ENCODE results near the gene SLC16A12.

SLC16A12 gene

GRCh38 chr10:89518876-89519842 lies 16.2 kb downstream of the SLC16A12 start:
- no peak overlapping the region for H3K4me3 ChIP-seq (ENCODE audit: insufficient read depth, low read depth, low read length, poor library complexity, severe bottlenecking)
- DNase-seq: no peak
- no peaks in the 10 kb centered on the region for H3K9me3 ChIP-seq (ENCODE audit: control insufficient read depth, low read length)
- H3K27me3 ChIP-seq (replicated peaks; ENCODE audit: control insufficient read depth, insufficient read depth, low read length, poor library complexity, severe bottlenecking): no peaks in the 10 kb centered on the region
- no peak overlapping the region for H3K27ac ChIP-seq (ENCODE audit: insufficient read depth, low read length, poor library complexity, severe bottlenecking)
- no peaks in the 10 kb centered on the region for H3K36me3 ChIP-seq (ENCODE audit: control insufficient read depth, insufficient read depth, low read length)
- H3K4me1 ChIP-seq (ENCODE audit: control insufficient read depth, insufficient read depth, low read length, poor library complexity, severe bottlenecking): no peaks in the 10 kb centered on the region

GRCh38 chr10:89518108-89518507 lies 17.3 kb downstream of the SLC16A12 start:
- Histone ChIP-seq H3K4me1 (ENCODE audit: control insufficient read depth, insufficient read depth, low read length, poor library complexity, severe bottlenecking) (no peaks in the 10 kb centered on the region), H3K4me3 (ENCODE audit: insufficient read depth, low read depth, low read length, poor library complexity, severe bottlenecking) (no peak overlapping the region), H3K9me3 (ENCODE audit: control insufficient read depth, low read length) (no peaks in the 10 kb centered on the region), H3K36me3 (ENCODE audit: control insufficient read depth, insufficient read depth, low read length) (no peaks in the 10 kb centered on the region), H3K27me3 (replicated peaks; ENCODE audit: control insufficient read depth, insufficient read depth, low read length, poor library complexity, severe bottlenecking) (no peaks in the 10 kb centered on the region), H3K27ac (ENCODE audit: insufficient read depth, low read length, poor library complexity, severe bottlenecking) (no peak overlapping the region)
- no peak for DNase-seq

GRCh38 chr10:89516149-89516832 lies 19.1 kb downstream of the SLC16A12 start:
- no peak overlapping the region for H3K4me3 ChIP-seq (ENCODE audit: insufficient read depth, low read depth, low read length, poor library complexity, severe bottlenecking)
- H3K36me3 ChIP-seq (ENCODE audit: control insufficient read depth, insufficient read depth, low read length): no peaks in the 10 kb centered on the region
- no peaks in the 10 kb centered on the region for H3K27me3 ChIP-seq (replicated peaks; ENCODE audit: control insufficient read depth, insufficient read depth, low read length, poor library complexity, severe bottlenecking)
- H3K27ac ChIP-seq (ENCODE audit: insufficient read depth, low read length, poor library complexity, severe bottlenecking): no peak overlapping the region
- H3K4me1 ChIP-seq (ENCODE audit: control insufficient read depth, insufficient read depth, low read length, poor library complexity, severe bottlenecking): no peaks in the 10 kb centered on the region
- no peak for DNase-seq
- no peaks in the 10 kb centered on the region for H3K9me3 ChIP-seq (ENCODE audit: control insufficient read depth, low read length)

GRCh38 chr10:89515031-89515841 lies 20.2 kb downstream of the SLC16A12 start:
- no peaks in the 10 kb centered on the region for H3K36me3 ChIP-seq (ENCODE audit: control insufficient read depth, insufficient read depth, low read length)
- no peak for DNase-seq
- no peaks in the 10 kb centered on the region for H3K9me3 ChIP-seq (ENCODE audit: control insufficient read depth, low read length)
- H3K27ac ChIP-seq (ENCODE audit: insufficient read depth, low read length, poor library complexity, severe bottlenecking): no peak overlapping the region
- H3K4me3 ChIP-seq (ENCODE audit: insufficient read depth, low read depth, low read length, poor library complexity, severe bottlenecking): no peak overlapping the region
- H3K27me3 ChIP-seq (replicated peaks; ENCODE audit: control insufficient read depth, insufficient read depth, low read length, poor library complexity, severe bottlenecking): no peaks in the 10 kb centered on the region
- H3K4me1 ChIP-seq (ENCODE audit: control insufficient read depth, insufficient read depth, low read length, poor library complexity, severe bottlenecking): no peaks in the 10 kb centered on the region

DNA sequence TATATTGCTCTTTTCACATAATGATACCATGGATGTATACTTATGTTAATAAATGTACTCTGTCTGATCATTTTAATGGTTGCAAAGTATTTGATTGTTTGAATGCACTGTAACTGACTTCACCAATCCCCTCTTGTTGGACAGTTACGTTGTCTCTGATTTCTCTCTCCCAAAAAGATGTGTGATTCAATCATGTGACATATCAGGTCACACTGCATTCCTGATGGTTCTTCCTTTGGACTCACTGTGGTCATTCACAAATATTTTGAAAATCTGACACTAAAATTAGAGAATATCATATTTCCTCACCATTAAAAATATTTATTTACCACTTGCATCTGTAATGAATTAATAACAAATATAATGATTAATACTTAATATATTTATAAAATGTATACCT lies 22.2 kb downstream of the SLC16A12 start:
- no peak for DNase-seq
- no peaks in the 10 kb centered on the region for H3K36me3 ChIP-seq (ENCODE audit: control insufficient read depth, insufficient read depth, low read length)

GRCh38 chr10:89505640-89506275 lies 29.6 kb downstream of the SLC16A12 start:
- Histone ChIP-seq H3K9me3 (ENCODE audit: control insufficient read depth, low read length) (no peaks in the 10 kb centered on the region), H3K36me3 (ENCODE audit: control insufficient read depth, insufficient read depth, low read length) (no peaks in the 10 kb centered on the region), H3K27ac (ENCODE audit: insufficient read depth, low read length, poor library complexity, severe bottlenecking) (no peak overlapping the region), H3K4me3 (ENCODE audit: insufficient read depth, low read depth, low read length, poor library complexity, severe bottlenecking) (no peak overlapping the region), H3K27me3 (replicated peaks; ENCODE audit: control insufficient read depth, insufficient read depth, low read length, poor library complexity, severe bottlenecking) (no peaks in the 10 kb centered on the region), H3K4me1 (ENCODE audit: control insufficient read depth, insufficient read depth, low read length, poor library complexity, severe bottlenecking) (no peaks in the 10 kb centered on the region)
- no peak for DNase-seq

More for the DNA sequence above, 22.2 kb downstream of the SLC16A12 start:
- H3K4me1 ChIP-seq (ENCODE audit: control insufficient read depth, insufficient read depth, low read length, poor library complexity, severe bottlenecking): no peaks in the 10 kb centered on the region
- H3K4me3 ChIP-seq (ENCODE audit: insufficient read depth, low read depth, low read length, poor library complexity, severe bottlenecking): no peak overlapping the region
- H3K27me3 ChIP-seq (replicated peaks; ENCODE audit: control insufficient read depth, insufficient read depth, low read length, poor library complexity, severe bottlenecking): no peaks in the 10 kb centered on the region
- H3K9me3 ChIP-seq (ENCODE audit: control insufficient read depth, low read length): no peaks in the 10 kb centered on the region
- H3K27ac ChIP-seq (ENCODE audit: insufficient read depth, low read length, poor library complexity, severe bottlenecking): no peak overlapping the region

DNA sequence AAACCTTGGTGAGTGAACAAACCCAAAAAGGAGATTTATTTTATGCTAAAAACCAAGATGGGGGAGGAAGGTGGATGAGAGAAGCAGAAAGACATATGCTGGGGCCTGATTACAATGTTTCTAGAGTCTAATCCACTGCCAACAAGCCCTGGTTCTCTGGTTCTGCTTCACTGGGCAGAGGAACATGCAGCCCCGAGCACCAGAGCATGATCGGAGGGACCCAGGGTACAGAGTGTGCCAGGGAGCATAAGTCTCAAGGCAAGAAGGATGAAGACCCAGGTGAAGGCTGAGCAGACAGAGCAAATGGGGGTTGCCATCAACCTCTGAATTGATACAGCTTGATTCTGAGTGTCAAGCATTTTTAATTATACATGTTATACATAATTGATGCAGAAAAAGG lies 30.7 kb downstream of the SLC16A12 start:
- no peaks in the 10 kb centered on the region for H3K9me3 ChIP-seq (ENCODE audit: control insufficient read depth, low read length)
- no peak overlapping the region for H3K4me3 ChIP-seq (ENCODE audit: insufficient read depth, low read depth, low read length, poor library complexity, severe bottlenecking)
- no peaks in the 10 kb centered on the region for H3K27me3 ChIP-seq (replicated peaks; ENCODE audit: control insufficient read depth, insufficient read depth, low read length, poor library complexity, severe bottlenecking)
- DNase-seq: no peak
- no peak overlapping the region for H3K27ac ChIP-seq (ENCODE audit: insufficient read depth, low read length, poor library complexity, severe bottlenecking)
- no peaks in the 10 kb centered on the region for H3K4me1 ChIP-seq (ENCODE audit: control insufficient read depth, insufficient read depth, low read length, poor library complexity, severe bottlenecking)
- H3K36me3 ChIP-seq (ENCODE audit: control insufficient read depth, insufficient read depth, low read length): no peaks in the 10 kb centered on the region

DNA sequence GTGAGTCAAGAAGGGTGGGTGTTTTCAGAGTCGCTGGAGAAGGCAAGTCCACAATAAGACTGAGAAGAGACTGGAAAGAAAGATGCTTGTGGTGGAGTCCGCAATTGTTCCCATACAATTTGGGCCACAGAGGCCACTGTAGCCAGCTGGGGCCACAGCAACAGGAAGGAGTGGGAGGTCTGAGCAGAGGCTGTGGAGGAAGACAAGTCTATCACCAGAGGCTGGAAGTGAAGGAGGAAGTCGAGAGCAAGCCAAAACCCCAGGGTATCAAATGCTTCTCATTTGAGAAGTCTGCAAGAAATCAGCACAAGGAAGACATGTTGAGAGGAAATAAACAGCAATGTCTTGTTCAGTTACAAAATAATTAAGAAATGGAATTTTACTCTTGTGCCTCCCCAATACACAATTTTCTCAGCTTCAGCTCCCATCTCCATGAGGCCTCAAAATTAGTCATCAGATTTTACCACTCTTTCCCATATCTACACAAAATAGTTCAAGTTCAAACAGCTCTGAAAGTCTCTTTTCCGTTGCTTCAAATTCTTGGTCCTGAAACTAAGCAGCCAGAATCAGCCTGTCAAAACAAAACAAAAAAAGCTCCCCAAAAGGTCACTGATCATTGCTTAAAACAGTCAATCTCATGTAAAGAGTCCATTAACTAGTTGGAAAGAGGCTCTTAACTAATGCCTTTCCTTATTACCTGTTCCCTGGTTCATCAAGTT lies 31.6 kb downstream of the SLC16A12 start:
- H3K9me3 ChIP-seq (ENCODE audit: control insufficient read depth, low read length): no peaks in the 10 kb centered on the region
- no peaks in the 10 kb centered on the region for H3K27me3 ChIP-seq (replicated peaks; ENCODE audit: control insufficient read depth, insufficient read depth, low read length, poor library complexity, severe bottlenecking)
- no peaks in the 10 kb centered on the region for H3K36me3 ChIP-seq (ENCODE audit: control insufficient read depth, insufficient read depth, low read length)
- H3K27ac ChIP-seq (ENCODE audit: insufficient read depth, low read length, poor library complexity, severe bottlenecking): no peak overlapping the region
- H3K4me3 ChIP-seq (ENCODE audit: insufficient read depth, low read depth, low read length, poor library complexity, severe bottlenecking): no peak overlapping the region
- no peaks in the 10 kb centered on the region for H3K4me1 ChIP-seq (ENCODE audit: control insufficient read depth, insufficient read depth, low read length, poor library complexity, severe bottlenecking)
- no peak for DNase-seq

GRCh38 chr10:89503151-89503550 lies 32.2 kb downstream of the SLC16A12 start:
- H3K27ac ChIP-seq (ENCODE audit: insufficient read depth, low read length, poor library complexity, severe bottlenecking): no peak overlapping the region
- H3K36me3 ChIP-seq (ENCODE audit: control insufficient read depth, insufficient read depth, low read length): no peaks in the 10 kb centered on the region
- DNase-seq: no peak
- H3K9me3 ChIP-seq (ENCODE audit: control insufficient read depth, low read length): no peaks in the 10 kb centered on the region
- no peaks in the 10 kb centered on the region for H3K4me1 ChIP-seq (ENCODE audit: control insufficient read depth, insufficient read depth, low read length, poor library complexity, severe bottlenecking)
- H3K4me3 ChIP-seq (ENCODE audit: insufficient read depth, low read depth, low read length, poor library complexity, severe bottlenecking): no peak overlapping the region
- no peaks in the 10 kb centered on the region for H3K27me3 ChIP-seq (replicated peaks; ENCODE audit: control insufficient read depth, insufficient read depth, low read length, poor library complexity, severe bottlenecking)
